Mammary epithelial cell (primary cell): ENCODE data around the gene STAC.

Experiments used
- EZH2 ChIP-seq: IDR thresholded peaks from 2 replicates; pipeline ENCODE4 v1.6.1; 2012; ENCODE audit warnings: low read length, inconsistent platforms, borderline replicate concordance
- TF ChIP-seq, protein P1 (sequence below), 2 donors: IDR thresholded peaks in 1 of 2; conservative IDR thresholded peaks in 1 of 2; 2 replicates each; pipeline ENCODE4 v1.5.1; 2011 to 2012; ENCODE audit warnings: inconsistent platforms in 2 of 2, low read length in 2 of 2, mild to moderate bottlenecking in 2 of 2, control low read depth in 1 of 2, low read depth in 1 of 2; ENCODE audit not compliant: insufficient read depth in 1 of 2; ENCODE audit errors: extremely low read depth in 1 of 2

DNA sequence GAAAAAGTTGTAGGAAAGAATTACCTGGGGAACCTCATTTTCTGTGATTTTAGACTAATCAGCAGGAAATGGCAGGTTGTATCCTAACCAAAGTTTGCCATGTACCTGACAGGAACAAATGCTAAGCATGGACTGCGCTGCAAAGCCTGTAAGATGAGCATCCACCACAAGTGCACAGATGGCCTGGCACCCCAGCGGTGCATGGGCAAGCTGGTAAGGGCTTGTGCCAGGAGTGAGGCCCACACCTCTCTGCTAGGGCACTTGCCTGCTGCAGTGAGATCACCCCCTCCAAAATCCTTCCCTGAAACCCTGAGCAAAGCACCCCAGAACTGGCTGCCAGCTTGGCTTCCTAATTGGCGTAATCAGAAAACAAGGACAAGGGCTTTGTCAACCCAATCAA lies 102.6 kb downstream of the STAC start:
- TF ChIP-seq, protein P1, sequence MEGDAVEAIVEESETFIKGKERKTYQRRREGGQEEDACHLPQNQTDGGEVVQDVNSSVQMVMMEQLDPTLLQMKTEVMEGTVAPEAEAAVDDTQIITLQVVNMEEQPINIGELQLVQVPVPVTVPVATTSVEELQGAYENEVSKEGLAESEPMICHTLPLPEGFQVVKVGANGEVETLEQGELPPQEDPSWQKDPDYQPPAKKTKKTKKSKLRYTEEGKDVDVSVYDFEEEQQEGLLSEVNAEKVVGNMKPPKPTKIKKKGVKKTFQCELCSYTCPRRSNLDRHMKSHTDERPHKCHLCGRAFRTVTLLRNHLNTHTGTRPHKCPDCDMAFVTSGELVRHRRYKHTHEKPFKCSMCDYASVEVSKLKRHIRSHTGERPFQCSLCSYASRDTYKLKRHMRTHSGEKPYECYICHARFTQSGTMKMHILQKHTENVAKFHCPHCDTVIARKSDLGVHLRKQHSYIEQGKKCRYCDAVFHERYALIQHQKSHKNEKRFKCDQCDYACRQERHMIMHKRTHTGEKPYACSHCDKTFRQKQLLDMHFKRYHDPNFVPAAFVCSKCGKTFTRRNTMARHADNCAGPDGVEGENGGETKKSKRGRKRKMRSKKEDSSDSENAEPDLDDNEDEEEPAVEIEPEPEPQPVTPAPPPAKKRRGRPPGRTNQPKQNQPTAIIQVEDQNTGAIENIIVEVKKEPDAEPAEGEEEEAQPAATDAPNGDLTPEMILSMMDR (conservative IDR thresholded peaks at IDR 0.05 in 1 of 2, IDR thresholded peaks at IDR 0.05 in 1 of 2; ENCODE audit: extremely low read depth in 1 of 2, insufficient read depth in 1 of 2, low read depth in 1 of 2, low read length in 2 of 2), result no peak
- TF ChIP-seq EZH2, result no peak
